PC-9 (cell line): ENCODE data around the gene PDK2. TPM values are rescaled to one million over a fixed set of nuclear protein-coding genes. Genes with fewer than 3 reads are reported as not detected.

Experiments used
- BruUV-seq: library from RNA; stranded (reverse); fragments of 400-500 nt; replicated peaks from 2 replicates; lab custom pipeline; 2021; lab: Mats Ljungman, UMichigan
- CTCF ChIA-PET: fragments of 300-600 bp; sonication (Branson Sonifier 250); formaldehyde crosslinking; loops from one replicate; lab custom pipeline; 2022; ENCODE audit warnings: antibody characterized with exemption; lab: Charles Lee
- POLR2A ChIA-PET: fragments of 300-600 bp; sonication (Branson Sonifier 250); formaldehyde crosslinking; loops from one replicate; lab custom pipeline; 2022; ENCODE audit warnings: antibody characterized with exemption; ENCODE audit not compliant: unreplicated experiment; lab: Charles Lee
- DNase-seq, 2 experiments: peaks; one replicate each; pipeline versions ENCODE4 v3.0.0 to v3.0.0-alpha.2; 2015 to 2022; ENCODE audit warnings: mixed read lengths in 1 of 2
- H2AFZ ChIP-seq: fragments of 200-600 bp; sonication (generic); 2 replicates; pipeline ENCODE4 v1.8.1; 2017; ENCODE audit warnings: antibody characterized with exemption
- H3F3A ChIP-seq: fragments of 200-600 bp; sonication (generic); 2 replicates; pipeline ENCODE4 v1.8.1; 2017; ENCODE audit warnings: antibody characterized with exemption, mild to moderate bottlenecking, low read depth; ENCODE audit not compliant: insufficient read depth
- H3K27ac ChIP-seq: fragments of 200-600 bp; sonication (generic); 2 replicates; pipeline ENCODE4 v1.6.1; 2016; ENCODE audit warnings: mixed run types
- H3K27me3 ChIP-seq: fragments of 200-600 bp; sonication (generic); 2 replicates; pipeline ENCODE4 v1.6.1; 2016; ENCODE audit warnings: low read depth, mixed run types; ENCODE audit not compliant: insufficient read depth
- H3K36me3 ChIP-seq: fragments of 200-600 bp; sonication (generic); 2 replicates; pipeline ENCODE4 v1.6.1; 2016; ENCODE audit warnings: low read depth, mixed run types
- H3K4me1 ChIP-seq: fragments of 200-600 bp; sonication (generic); replicated peaks from 2 replicates; pipeline ENCODE4 v1.6.1; 2016; ENCODE audit warnings: mixed run types; ENCODE audit not compliant: insufficient read depth
- H3K4me2 ChIP-seq: fragments of 200-600 bp; sonication (generic); 2 replicates; pipeline ENCODE4 v1.6.1; 2017; ENCODE audit warnings: mixed run types
- H3K4me3 ChIP-seq: fragments of 200-600 bp; sonication (generic); 2 replicates; pipeline ENCODE4 v1.6.1; 2016; ENCODE audit warnings: mixed run types
- H3K79me2 ChIP-seq: fragments of 200-600 bp; sonication (generic); 2 replicates; pipeline ENCODE4 v1.6.1; 2017; ENCODE audit warnings: low read depth, mixed run types
- H3K9me2 ChIP-seq: fragments of 200-600 bp; sonication (generic); 2 replicates; pipeline ENCODE4 v1.8.1; 2017; ENCODE audit warnings: mild to moderate bottlenecking; ENCODE audit not compliant: insufficient read depth
- H3K9me3 ChIP-seq: fragments of 200-600 bp; sonication (generic); 2 replicates; pipeline ENCODE4 v1.8.1; 2016; ENCODE audit warnings: low read depth; ENCODE audit not compliant: insufficient read depth
- H4K20me1 ChIP-seq: fragments of 200-600 bp; sonication (generic); 2 replicates; pipeline ENCODE4 v1.8.1; 2017; ENCODE audit not compliant: insufficient read depth
- EZH2 ChIP-seq: fragments of 200-600 bp; sonication (generic); IDR thresholded peaks from 2 replicates; pipeline ENCODE4 v1.8.0; 2017; ENCODE audit warnings: antibody characterized with exemption, low read depth
- intact Hi-C: fragments of 100-400 bp; cut with micrococcal nuclease; formaldehyde crosslinking; loops from one replicate; pipeline ENCODE4 v1.10.0; 2022; ENCODE audit not compliant: unreplicated experiment
- total RNA-seq: library from RNA; stranded (reverse); gene quantifications from 2 replicates; pipeline ENCODE4 v1.2.3, GENCODE V29; 2021
- TF ChIP-seq, protein P1 (sequence below): fragments of 200-600 bp; sonication (generic); conservative IDR thresholded peaks from 2 replicates; pipeline ENCODE4 v1.6.1; 2017; ENCODE audit warnings: mixed run types, antibody characterized with exemption, mild to moderate bottlenecking, moderate library complexity

PDK2 gene
- total RNA-seq, 1 experiment from 2014 or later, result 58.7 TPM

DNA sequence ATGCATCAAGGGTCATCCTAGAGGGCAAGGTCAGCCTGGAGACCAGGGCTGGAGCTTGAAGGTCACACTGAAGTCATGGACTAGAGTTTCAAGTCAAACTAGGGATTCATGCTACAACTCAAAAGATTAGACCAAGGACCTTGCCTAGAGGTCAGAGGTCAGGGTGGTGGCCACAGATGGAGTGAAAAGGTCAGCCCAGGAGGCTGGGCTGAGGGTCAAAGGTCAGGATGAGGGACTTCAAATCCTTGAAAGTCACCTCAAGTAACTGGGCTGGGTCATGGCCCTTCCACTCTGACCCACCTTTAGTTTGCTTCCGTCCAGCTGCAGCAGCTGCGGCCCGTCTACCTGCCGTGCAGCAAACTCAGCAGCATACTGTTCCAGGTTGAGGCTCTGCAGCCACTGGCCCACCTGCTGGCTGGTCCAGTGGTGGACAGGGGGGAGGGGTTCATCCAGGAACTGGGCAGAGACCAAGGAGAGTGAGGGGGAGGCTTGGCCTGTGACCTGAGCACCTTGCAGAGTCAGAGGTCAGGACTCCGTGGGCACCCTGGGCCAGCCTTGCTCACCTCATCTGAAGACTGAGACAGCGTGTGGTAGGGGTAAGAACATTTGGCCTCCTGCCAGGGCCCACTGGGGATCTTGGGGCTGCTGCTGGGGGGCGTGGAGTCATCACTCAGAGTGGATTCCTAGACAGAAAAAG is 18.6 kb downstream of the PDK2 start:
- Histone ChIP-seq H3K9me3 (no peaks in the 10 kb centered on the region), H3K27me3 (peaks cover 21% of the 10 kb centered on the region), H3K4me2 (no peak overlapping the region), H3K27ac (no peak overlapping the region), H3K36me3 (no peaks in the 10 kb centered on the region), H3K4me1 (0 out of 2 replicates have a peak, but pooled peaks cover 5% of the 10 kb centered on the region), H3K9me2 (no peaks in the 10 kb centered on the region), H3K79me2 (no peaks in the 10 kb centered on the region), H2AFZ (no peak overlapping the region), H4K20me1 (no peaks in the 10 kb centered on the region), H3F3A (peaks cover 4% of the 10 kb centered on the region; the same call in 1 of the 2 replicates), H3K4me3 (no peak overlapping the region)
- no TSS peak for BruUV-seq
- CTCF ChIA-PET, result interaction anchor here (1.3 kb wide), 1 partner anchor 11 kb away, joined by 5 read pairs; no protein-coding TSS in a partner anchor
- intact Hi-C loops, result no loop called here
- POLR2A ChIA-PET, result no interaction called here
- no peak for TF ChIP-seq EZH2
- TF ChIP-seq, protein P1, sequence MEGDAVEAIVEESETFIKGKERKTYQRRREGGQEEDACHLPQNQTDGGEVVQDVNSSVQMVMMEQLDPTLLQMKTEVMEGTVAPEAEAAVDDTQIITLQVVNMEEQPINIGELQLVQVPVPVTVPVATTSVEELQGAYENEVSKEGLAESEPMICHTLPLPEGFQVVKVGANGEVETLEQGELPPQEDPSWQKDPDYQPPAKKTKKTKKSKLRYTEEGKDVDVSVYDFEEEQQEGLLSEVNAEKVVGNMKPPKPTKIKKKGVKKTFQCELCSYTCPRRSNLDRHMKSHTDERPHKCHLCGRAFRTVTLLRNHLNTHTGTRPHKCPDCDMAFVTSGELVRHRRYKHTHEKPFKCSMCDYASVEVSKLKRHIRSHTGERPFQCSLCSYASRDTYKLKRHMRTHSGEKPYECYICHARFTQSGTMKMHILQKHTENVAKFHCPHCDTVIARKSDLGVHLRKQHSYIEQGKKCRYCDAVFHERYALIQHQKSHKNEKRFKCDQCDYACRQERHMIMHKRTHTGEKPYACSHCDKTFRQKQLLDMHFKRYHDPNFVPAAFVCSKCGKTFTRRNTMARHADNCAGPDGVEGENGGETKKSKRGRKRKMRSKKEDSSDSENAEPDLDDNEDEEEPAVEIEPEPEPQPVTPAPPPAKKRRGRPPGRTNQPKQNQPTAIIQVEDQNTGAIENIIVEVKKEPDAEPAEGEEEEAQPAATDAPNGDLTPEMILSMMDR, result no peak
- no peak for DNase-seq

DNA sequence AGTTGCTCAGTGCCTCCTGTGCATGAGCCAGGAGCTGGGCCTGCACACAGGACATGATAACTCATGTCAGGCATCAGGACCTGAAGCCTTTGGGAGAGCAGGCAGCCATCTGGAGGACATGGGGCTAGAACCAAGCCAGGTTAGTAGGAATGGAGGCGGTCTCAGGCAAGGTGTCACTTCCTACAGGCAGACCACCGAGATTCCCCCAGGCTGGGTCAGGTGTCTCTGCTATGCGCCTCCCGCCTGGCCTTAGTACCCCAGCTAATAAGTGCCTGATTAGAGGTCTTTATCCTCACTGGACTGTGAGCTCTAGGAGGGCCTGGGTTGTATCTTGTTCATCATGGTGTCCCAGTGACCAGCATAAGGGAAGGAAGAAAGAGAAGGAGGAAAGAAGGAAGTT is 19.2 kb downstream of the PDK2 start:
- Histone ChIP-seq H4K20me1 (no peaks in the 10 kb centered on the region), H3K4me1 (0 out of 2 replicates have a peak, but pooled peaks cover 5% of the 10 kb centered on the region), H3K9me2 (no peaks in the 10 kb centered on the region), H3K36me3 (no peaks in the 10 kb centered on the region), H3K4me3 (no peak overlapping the region), H3K4me2 (no peak overlapping the region), H3F3A (peaks cover 4% of the 10 kb centered on the region; the same call in 1 of the 2 replicates), H3K9me3 (no peaks in the 10 kb centered on the region), H3K79me2 (no peaks in the 10 kb centered on the region), H3K27ac (no peak overlapping the region), H3K27me3 (peaks cover 28% of the 10 kb centered on the region), H2AFZ (no peak overlapping the region)
- CTCF ChIA-PET, result interaction anchor here (0.6 to 1.3 kb wide), 2 partner anchors 12 to 16 kb away, joined by 5 to 7 read pairs; partner anchors contain the start of gene SAMD14
- TF ChIP-seq, protein P1, result no peak
- no peak for TF ChIP-seq EZH2
- DNase-seq, result no peak
- POLR2A ChIA-PET, result no interaction called here
- intact Hi-C loops, result no loop called here
- BruUV-seq, result no TSS peak

DNA sequence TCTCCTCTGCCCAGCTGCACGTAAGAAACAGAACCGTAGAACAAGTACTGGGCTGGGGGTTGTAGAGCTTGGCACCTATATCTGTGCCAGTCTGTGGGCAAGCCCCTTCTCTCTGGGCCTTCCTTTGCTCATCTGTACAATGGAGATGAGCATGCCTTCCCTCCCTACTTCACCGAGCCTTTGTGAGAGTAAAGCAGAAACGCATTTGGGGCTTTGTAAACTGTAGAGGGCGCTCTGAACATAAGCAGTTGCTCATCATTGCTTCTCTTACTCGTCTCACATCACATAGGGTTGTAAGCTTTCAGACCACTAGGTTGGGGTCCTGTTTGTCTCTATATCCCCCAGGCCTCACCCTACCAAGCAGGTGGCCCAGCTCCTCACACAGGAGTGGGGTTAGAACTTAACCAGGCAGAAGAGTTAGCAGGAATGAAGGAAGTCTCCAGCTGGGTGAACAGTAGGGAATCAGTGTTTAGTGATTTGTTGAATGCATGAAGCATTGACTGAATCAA is 19.8 kb downstream of the PDK2 start:
- no peaks in the 10 kb centered on the region for H3K36me3 ChIP-seq
- 0 out of 2 replicates have a peak, but pooled peaks cover 5% of the 10 kb centered on the region for H3K4me1 ChIP-seq
- H3K27ac ChIP-seq, result no peak overlapping the region
- ChIA-PET POLR2A (no interaction called here), CTCF (interaction anchor here (0.6 to 1.5 kb wide), 4 partner anchors 12 to 49 kb away, joined by 3 to 9 read pairs (median 6); partner anchors contain the start of gene SAMD14)
- peaks cover 4% of the 10 kb centered on the region; the same call in 1 of the 2 replicates for H3F3A ChIP-seq
- BruUV-seq, result TSS peak; percentile 17
- no peak overlapping the region for H3K4me2 ChIP-seq
- peak; percentile 31 to 56 for DNase-seq
- no peaks in the 10 kb centered on the region for H3K9me3 ChIP-seq
- H3K9me2 ChIP-seq, result no peaks in the 10 kb centered on the region
- intact Hi-C loops, result no loop called here
- H3K4me3 ChIP-seq, result no peak overlapping the region
- H3K79me2 ChIP-seq, result no peaks in the 10 kb centered on the region
- peaks cover 33% of the 10 kb centered on the region for H3K27me3 ChIP-seq
- no peaks in the 10 kb centered on the region for H4K20me1 ChIP-seq
- H2AFZ ChIP-seq, result no peak overlapping the region
- TF ChIP-seq EZH2, result no peak
- TF ChIP-seq, protein P1, result peak; percentile 79
